COLO668 (cell line): Measurements from ENCODE around the gene PSMD1.
"Not testable (repeated sequence)": the region's sequence is repeated elsewhere in the genome, so short reads cannot be mapped to it uniquely, and the experiment has no call there.

ENCODE experiments used
- DNase-seq: peaks from one replicate; lab custom pipeline; 2025; ENCODE audit not compliant: unreplicated experiment; lab: John Stamatoyannopoulos, UW

PSMD1 gene

GRCh38 chr2:231056453-231057416 is at the start of gene PSMD1:
Gene PSMD1 (plus strand): TSS chr2:231056867. CDS start chr2:231057026, 159 bp downstream.
- DNase-seq, result peak; percentile 89

DNA sequence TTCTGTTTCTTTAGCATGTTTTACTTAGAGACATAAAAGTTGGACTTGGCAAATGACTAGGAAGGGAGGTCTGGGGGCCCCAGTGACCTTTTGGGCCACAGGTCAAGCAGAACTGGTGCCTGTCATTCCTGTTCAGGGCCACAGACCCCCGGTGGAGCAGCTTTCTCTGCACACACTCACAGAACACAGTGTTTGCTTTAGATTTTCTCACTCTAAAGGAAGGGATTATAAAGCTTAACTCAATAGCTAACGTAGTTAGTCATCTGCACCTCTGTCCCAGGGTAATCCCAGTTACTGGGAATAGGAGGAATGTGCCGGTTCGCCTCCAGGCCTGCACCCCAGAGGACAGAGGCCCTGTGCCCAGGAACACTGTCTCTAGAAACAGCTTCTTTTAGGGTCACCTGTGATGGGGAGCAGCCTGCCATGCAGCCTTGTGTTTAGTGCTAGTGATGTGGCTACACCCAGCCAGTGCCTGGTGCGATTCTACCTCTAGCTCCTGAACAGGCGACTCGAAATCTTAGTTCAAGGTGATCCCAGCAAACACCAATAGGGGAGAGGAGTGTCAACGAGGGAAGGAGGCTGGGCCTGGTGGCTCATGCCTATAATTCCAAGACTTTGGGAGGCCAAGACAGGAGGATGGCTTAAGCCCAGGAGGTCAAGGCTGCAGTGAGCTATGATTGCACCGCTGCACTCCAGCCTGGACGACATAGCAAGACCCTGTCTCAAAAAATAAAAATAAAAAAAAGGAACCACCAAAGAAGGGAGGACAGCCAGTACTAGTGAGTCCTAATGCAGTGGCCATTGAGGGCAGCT is 49.2 kb upstream of the PSMD1 start:
- no peak for DNase-seq

- no peak for DNase-seq
These were observed 48.5 kb upstream of the PSMD1 start for GRCh38 chr2:231008131-231008530.

- no peak for DNase-seq
These were observed 47.3 kb upstream of the PSMD1 start for GRCh38 chr2:231009236-231009919.

GRCh38 chr2:231010201-231010730 is 46.4 kb upstream of the PSMD1 start:
- no peak for DNase-seq

DNA sequence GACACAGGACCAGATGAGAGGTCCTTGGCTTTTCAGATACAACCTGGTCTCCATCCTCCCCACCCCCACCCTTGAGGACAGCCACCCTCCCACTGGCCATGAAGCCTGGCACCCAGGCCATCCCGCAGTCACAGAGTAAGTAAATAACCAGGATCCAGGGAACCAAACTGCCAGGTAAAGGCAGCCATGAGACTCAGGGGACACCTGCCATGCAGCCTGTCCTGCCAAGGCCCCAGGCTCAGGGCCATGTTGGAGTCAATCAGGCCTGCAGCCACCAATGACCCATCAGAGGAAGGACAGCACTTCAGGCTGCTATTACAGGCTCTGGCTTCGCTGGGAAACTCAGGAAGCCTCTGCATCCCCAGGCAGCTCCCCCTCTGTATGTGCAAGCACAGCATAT is 45.1 kb upstream of the PSMD1 start:
- no peak for DNase-seq

GRCh38 chr2:231012463-231012862 is 44.2 kb upstream of the PSMD1 start:
- no peak for DNase-seq

GRCh38 chr2:231013820-231014219 is 42.8 kb upstream of the PSMD1 start:
- no peak for DNase-seq

GRCh38 chr2:231015478-231015877 is 41.2 kb upstream of the PSMD1 start:
- no peak for DNase-seq

DNA sequence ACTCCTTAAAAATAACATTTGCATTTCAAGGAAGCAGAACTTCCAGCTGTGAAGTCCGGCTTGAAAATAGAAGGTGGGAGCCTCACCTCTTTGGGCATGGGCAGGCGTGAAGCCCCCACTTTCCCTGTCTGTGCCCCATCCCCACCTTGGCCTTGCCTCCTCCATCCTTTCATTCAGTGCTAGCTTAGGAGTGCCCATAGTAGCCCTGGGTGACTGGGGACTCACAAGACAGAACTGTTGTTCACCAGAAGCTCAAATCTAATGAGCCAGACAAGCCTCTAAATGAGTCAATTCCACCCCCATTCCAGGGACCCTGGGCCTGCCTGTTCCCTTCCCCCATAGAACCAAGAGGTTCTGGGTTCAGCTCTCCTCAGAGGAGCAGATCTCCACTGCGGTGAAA is 40.7 kb upstream of the PSMD1 start:
- no peak for DNase-seq

- DNase-seq, result no peak
These were observed 40.0 kb upstream of the PSMD1 start for GRCh38 chr2:231016566-231017230.

- peak; percentile 47 for DNase-seq
These were observed 39.5 kb upstream of the PSMD1 start for GRCh38 chr2:231017231-231017598.

DNA sequence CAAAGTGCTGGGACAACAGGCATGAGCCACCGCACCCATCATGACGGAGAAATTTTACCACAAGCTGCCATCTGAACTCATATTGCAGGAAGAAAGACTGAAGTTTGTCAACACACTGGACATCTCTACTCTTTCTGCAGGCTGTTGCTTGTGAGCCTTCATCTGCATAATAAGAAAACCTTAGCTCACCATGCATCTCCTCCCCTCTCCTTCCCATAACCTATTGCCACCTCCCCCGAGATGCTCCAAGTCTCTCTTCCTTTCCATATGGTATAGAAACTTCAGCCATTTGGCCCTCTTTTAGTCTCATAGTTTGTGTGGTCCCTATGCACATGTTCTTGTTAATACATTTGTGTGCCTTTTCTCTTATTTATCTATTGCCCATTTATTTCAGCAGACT is 38.5 kb upstream of the PSMD1 start:
- no peak for DNase-seq

DNA sequence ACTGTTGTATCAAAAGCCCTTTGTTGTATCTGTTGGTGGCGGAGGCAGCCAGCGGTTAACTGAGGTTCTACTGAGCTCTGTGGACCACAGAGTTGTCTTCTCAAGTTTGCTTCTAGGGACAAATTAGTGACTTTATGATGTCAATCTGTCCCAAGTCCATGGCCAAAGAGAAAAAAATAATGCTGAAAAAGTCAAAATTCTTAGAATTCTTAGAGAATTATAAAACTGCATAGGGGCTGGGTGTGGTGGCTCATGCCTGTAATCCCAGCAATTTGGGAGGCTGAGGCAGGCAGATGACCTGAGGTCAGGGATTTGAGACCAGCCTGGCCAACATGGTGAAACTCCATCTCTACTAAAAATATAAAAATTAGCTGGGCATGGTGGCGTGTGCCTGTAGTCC is 31.6 kb upstream of the PSMD1 start:
- not testable (repeated sequence) for DNase-seq

DNA sequence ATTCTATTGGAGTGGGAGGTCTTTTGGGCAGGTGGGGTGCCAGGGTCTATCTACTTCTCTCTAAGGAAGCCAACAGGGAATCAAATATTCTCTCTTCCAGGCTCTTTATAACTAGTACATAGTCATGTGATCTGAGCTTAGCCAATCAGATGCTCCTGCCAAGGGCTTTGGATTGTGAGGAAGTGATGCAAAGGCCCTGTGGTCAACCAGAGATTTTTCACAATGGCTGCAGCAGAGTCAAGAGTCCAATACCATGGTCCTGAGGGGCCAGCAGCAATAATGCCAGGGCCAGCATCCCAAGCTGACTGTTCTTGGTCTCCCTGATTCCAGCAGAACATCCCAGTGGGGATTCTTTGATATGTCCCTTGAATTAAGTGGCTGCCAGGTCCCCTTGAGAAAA is 27.8 kb upstream of the PSMD1 start:
- no peak for DNase-seq

GRCh38 chr2:231029563-231029962 is 27.1 kb upstream of the PSMD1 start:
- no peak for DNase-seq

GRCh38 chr2:231030725-231031124 is 25.9 kb upstream of the PSMD1 start:
- DNase-seq, result no peak

DNA sequence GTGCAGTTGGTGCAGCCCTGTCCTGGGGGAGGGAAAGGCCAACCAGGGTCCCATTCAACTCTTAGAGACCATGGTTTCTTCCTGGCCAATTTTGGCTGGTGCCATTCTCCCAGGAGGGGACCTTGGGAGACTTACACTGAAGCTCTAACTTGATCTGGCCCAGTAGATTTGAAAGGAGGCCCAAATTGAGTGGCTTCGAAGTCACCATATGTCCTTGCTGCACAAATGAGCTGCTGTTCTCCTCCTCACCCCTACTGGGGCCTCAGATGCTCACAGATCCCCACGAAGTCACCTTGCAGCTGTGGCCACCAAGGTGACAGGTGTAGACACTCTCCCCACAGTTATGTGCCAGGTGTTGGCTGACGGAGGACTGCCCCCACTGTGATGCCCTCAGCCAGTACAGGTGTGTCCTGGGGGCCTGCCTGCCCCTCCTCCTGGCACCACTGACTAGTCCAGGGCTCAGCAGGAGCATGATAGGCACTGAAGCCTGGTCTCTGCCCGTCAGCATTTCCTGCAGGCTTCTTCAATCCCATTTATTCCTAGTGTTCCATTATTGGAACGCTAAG is 24.0 kb upstream of the PSMD1 start:
- peak; percentile 27 for DNase-seq

DNA sequence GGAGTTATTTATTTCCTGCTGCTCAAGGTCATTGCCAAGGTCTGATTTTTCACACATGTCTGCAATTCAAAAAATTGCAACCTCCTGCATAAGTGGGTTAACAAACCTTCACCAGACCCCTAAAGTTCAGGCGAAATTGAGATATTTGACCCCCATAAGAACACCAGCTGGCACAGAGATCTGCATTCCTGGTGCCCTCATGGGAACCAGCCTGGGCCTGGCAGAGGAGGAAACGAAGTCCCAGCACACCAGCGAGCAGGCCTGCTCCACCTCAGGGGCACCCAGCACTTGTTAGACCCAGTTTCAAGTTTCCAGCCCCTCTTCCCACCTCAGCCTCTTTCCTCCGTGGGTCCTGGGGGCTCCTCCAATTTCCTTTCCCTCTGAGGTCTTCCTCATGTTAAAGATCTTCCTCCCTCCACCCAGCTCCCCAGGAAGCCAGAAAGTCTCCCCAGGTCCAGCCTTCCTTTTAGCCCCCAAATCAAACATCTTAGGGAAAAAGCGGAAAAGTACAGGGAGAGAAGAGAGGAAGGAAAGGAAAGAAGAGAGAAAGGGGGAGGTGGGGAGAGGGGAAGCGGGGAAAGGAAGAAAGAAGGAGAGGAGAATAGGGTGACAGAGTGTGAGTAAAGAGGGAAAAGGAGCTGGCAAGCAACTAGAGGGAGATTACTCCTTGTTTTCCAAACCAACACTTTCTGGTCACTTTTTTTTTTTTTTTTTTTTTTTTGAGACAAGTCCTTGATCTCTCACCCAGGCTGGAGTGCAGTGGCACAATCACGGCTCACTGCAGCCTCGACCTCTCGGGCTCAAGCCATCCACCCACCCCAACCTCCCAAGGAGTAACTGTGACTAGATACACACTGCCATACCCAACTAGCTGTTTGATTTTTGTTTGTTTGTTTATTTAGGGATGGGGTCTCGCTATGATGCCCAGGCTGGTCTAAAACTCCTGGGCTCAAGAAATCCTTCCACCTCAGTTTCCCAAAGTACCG is 23.2 kb upstream of the PSMD1 start:
- no peak for DNase-seq
